Measurements from ENCODE around the gene BICDL2. TPM values are rescaled to one million over a fixed set of nuclear protein-coding genes. Genes with fewer than 3 reads are reported as not detected.

BICDL2 gene
- polyA plus RNA-seq, 1 donor from 2014 or later = 0.37 TPM

DNA sequence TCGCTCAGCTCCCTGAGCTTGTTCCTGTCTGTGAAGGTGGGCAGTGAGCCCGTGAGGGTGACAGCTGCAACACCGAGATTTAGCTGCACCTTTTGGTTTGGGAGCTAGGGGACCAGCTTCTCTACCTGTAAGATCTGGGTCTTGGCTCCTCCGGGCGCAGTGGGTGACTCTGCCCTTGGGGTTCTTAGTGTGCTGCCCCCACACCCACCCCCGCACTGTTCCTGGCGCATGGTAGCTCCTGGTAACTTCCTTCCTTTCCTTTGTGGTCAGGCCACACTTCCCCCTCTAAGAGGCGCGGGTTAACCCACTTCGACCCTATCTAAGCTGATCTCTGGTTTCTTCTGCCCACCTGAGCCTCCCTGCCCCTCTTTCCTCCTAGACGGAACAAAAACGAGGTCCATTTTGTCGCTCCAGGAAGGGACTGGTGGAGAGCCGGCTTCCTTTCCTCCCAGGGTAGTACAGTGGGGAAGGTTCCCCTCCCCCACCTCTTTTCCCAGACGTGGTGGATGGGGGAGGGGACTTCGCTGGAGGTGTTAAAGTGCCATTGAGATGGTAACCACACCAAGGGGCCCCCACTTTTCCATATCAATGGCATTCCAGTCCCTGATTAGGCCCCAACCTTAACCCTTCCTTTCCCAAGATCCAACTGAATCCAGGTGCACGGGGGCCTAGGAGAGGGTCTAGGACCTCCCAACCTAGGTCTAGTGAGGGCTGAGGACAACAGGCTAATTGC lies 28.6 kb downstream of the BICDL2 start:
- no peaks in the 10 kb centered on the region for H4K20me1 ChIP-seq (ENCODE audit: insufficient read depth)
- no peak for TF ChIP-seq SMC3 (conservative IDR thresholded peaks at IDR 0.05; ENCODE audit: poor library complexity)
- H3K9ac ChIP-seq (ENCODE audit: low read length) = no peak overlapping the region
- no peaks in the 10 kb centered on the region for H3K9me3 ChIP-seq (ENCODE audit: low read length)
- H3K27ac ChIP-seq (ENCODE audit: low read length) = no peak overlapping the region
- H3K27me3 ChIP-seq (ENCODE audit: insufficient read depth, low read depth, low read length) = peaks cover 73% of the 10 kb centered on the region
- no peaks in the 10 kb centered on the region for H3K9me2 ChIP-seq (ENCODE audit: insufficient read depth, low read length)
- H3F3A ChIP-seq (ENCODE audit: insufficient read depth, low read length, poor library complexity, severe bottlenecking) = no peaks in the 10 kb centered on the region
- H3K4me2 ChIP-seq (ENCODE audit: low read length) = no peak overlapping the region
- H2AFZ ChIP-seq (ENCODE audit: low read depth, low read length) = no peak overlapping the region
- H3K36me3 ChIP-seq (ENCODE audit: insufficient read depth, low read length) = no peaks in the 10 kb centered on the region
- no peak overlapping the region for H3K4me3 ChIP-seq (ENCODE audit: low read length)
- H3K79me2 ChIP-seq (replicated peaks; ENCODE audit: insufficient read depth, low read length) = no peaks in the 10 kb centered on the region

DNA sequence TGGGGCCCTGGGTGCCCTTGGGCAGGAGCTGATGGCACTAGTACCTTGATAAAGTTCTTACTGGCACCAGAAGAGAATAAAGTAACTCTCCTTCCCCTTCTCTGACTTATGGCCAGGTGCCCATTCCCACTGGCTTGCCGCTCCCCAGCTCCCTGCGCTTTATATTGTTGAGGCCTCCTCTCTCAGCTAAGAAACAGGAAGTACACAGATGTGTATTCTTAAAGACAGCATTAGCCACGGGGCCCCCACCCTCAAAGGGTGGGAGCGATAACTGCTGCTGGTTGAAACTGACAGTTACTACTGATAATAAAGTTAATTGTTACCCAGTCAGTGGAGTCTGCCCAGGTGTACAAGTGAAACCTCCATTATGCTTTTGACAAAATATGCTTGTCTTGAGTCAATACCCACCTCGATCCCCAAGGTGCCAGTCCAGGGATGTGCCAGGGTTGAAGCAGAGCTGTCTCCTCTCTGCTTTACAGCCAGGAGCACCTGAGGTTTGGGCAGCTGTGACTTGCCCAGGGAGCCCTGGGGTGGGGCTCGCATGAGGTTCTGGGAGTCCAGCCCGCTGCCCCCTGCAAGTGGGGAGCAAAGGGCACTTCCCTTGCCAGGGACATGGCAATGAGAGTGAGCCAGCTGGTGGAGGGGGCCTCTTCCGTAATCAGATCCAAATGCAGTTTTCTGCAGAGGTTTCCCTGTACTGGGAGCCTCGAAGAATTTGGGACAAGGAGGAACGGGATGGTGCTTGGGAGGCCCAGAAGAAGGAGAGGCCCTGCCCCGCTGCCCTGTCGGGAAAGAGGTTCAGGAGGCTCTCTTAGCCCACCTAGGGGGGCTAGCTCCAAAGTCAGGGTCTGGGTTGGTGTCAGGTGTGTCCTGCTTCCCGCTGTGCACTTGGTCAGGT lies 29.4 kb downstream of the BICDL2 start:
- H3K9me2 ChIP-seq (ENCODE audit: insufficient read depth, low read length) = no peaks in the 10 kb centered on the region
- H3K79me2 ChIP-seq (replicated peaks; ENCODE audit: insufficient read depth, low read length) = no peaks in the 10 kb centered on the region
- H2AFZ ChIP-seq (ENCODE audit: low read depth, low read length) = no peak overlapping the region
- no peak overlapping the region for H3K9ac ChIP-seq (ENCODE audit: low read length)
- TF ChIP-seq POLR2AphosphoS5 (IDR thresholded peaks at IDR 0.05) (no peak), MXI1 (conservative IDR thresholded peaks at IDR 0.05; ENCODE audit: poor library complexity, severe bottlenecking) (no peak), TAF1 (IDR thresholded peaks at IDR 0.05; ENCODE audit: low read depth) (no peak), SMC3 (conservative IDR thresholded peaks at IDR 0.05; ENCODE audit: poor library complexity) (no peak), EZH2 (IDR thresholded peaks at IDR 0.05; ENCODE audit: borderline replicate concordance, insufficient read depth, low read length, poor library complexity, severe bottlenecking) (no peak), EP300 (conservative IDR thresholded peaks at IDR 0.05; ENCODE audit: poor library complexity, severe bottlenecking) (no peak), RAD21 (conservative IDR thresholded peaks at IDR 0.05) (no peak)
- TF ChIP-seq, protein P1, sequence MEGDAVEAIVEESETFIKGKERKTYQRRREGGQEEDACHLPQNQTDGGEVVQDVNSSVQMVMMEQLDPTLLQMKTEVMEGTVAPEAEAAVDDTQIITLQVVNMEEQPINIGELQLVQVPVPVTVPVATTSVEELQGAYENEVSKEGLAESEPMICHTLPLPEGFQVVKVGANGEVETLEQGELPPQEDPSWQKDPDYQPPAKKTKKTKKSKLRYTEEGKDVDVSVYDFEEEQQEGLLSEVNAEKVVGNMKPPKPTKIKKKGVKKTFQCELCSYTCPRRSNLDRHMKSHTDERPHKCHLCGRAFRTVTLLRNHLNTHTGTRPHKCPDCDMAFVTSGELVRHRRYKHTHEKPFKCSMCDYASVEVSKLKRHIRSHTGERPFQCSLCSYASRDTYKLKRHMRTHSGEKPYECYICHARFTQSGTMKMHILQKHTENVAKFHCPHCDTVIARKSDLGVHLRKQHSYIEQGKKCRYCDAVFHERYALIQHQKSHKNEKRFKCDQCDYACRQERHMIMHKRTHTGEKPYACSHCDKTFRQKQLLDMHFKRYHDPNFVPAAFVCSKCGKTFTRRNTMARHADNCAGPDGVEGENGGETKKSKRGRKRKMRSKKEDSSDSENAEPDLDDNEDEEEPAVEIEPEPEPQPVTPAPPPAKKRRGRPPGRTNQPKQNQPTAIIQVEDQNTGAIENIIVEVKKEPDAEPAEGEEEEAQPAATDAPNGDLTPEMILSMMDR (IDR thresholded peaks at IDR 0.05; ENCODE audit: poor library complexity, severe bottlenecking) = no peak
- TF ChIP-seq, protein P2, sequence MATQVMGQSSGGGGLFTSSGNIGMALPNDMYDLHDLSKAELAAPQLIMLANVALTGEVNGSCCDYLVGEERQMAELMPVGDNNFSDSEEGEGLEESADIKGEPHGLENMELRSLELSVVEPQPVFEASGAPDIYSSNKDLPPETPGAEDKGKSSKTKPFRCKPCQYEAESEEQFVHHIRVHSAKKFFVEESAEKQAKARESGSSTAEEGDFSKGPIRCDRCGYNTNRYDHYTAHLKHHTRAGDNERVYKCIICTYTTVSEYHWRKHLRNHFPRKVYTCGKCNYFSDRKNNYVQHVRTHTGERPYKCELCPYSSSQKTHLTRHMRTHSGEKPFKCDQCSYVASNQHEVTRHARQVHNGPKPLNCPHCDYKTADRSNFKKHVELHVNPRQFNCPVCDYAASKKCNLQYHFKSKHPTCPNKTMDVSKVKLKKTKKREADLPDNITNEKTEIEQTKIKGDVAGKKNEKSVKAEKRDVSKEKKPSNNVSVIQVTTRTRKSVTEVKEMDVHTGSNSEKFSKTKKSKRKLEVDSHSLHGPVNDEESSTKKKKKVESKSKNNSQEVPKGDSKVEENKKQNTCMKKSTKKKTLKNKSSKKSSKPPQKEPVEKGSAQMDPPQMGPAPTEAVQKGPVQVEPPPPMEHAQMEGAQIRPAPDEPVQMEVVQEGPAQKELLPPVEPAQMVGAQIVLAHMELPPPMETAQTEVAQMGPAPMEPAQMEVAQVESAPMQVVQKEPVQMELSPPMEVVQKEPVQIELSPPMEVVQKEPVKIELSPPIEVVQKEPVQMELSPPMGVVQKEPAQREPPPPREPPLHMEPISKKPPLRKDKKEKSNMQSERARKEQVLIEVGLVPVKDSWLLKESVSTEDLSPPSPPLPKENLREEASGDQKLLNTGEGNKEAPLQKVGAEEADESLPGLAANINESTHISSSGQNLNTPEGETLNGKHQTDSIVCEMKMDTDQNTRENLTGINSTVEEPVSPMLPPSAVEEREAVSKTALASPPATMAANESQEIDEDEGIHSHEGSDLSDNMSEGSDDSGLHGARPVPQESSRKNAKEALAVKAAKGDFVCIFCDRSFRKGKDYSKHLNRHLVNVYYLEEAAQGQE (IDR thresholded peaks at IDR 0.05; ENCODE audit: borderline replicate concordance) = no peak
- no peaks in the 10 kb centered on the region for H3K36me3 ChIP-seq (ENCODE audit: insufficient read depth, low read length)
- no peaks in the 10 kb centered on the region for H4K20me1 ChIP-seq (ENCODE audit: insufficient read depth)
- no peaks in the 10 kb centered on the region for H3F3A ChIP-seq (ENCODE audit: insufficient read depth, low read length, poor library complexity, severe bottlenecking)
- H3K4me3 ChIP-seq (ENCODE audit: low read length) = no peak overlapping the region
- H3K9me3 ChIP-seq (ENCODE audit: low read length) = no peaks in the 10 kb centered on the region
- no peak overlapping the region for H3K4me2 ChIP-seq (ENCODE audit: low read length)
- no peak overlapping the region for H3K27ac ChIP-seq (ENCODE audit: low read length)
- H3K27me3 ChIP-seq (ENCODE audit: insufficient read depth, low read depth, low read length) = peaks cover 67% of the 10 kb centered on the region
